T47D (cell line): ENCODE measurements around the gene AFTPH.
A peak's percentile ranks its signal among the peaks of the same experiment; 100 is the strongest.

Experiments
- DNase-seq, 2 experiments: peaks; one replicate each; pipeline versions ENCODE4 v3.0.0 to v3.0.0-alpha.2; 2011 to 2012; ENCODE audit warnings: low read depth in 1 of 2, low spot score in 1 of 2
- JUND ChIP-seq: IDR thresholded peaks from 2 replicates; pipeline ENCODE4 v1.6.1; 2012; ENCODE audit warnings: low read depth
- in situ Hi-C: cut with HindIII; loops from 2 replicates; pipeline ENCODE4 v1.10.0; 2016; ENCODE audit warnings: low sequenced_read_pairs, low pct_unique_long_range_greater_than_20kb

The AFTPH gene

DNA sequence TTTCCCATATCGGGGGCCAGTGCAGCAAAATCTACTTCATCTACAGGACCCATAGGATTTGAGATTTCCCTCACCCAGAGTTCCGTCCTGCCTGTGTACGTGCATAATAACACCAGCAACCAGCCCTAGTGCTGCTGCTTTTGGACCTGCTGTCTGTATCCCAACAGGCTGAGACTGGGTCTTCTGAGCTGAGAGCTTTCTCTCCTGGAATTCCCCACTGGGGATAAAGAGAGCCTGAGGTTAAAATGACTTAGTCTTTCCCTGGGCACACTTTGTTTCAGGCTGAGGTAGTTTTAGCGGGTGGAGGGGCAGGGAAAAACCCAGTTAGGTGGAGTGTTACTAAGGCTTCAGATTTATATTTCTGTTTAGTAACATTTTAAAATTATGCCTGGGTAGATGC, 67.1 kb downstream of the AFTPH start:
- TF ChIP-seq JUND: no peak
- in situ Hi-C loops: no loop called here
- no peak for DNase-seq

DNA sequence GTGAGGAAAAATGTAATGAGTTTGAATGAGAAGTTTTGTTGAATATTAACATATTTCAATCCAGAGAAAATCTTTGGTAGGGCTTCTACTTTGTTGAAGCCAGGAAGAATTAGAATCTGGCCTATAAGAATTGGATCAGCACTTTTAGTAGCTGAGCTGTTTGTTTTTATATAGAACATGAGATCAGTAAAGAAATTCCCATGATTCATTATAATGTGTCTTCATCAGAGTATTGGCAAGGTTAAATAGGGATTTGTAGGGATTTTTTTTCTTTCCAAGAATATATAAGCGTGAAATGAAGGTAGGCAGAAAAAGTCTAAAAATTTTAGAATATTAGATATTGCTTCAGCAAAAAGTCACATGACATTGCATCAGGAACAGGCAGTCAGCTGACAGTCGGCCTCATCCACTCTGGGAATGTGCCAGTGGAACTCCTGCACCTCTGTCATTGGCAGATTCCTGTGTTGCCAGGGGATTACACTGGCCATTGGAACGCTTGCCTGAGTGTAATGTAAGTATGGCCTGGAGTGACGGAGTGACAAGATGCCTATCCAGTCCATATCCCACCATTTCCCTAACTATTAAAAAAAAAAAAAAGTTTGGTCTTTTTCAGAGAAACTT, 69.0 kb downstream of the AFTPH start:
- in situ Hi-C loops: no loop called here
- no peak for DNase-seq
- TF ChIP-seq JUND: no peak

DNA sequence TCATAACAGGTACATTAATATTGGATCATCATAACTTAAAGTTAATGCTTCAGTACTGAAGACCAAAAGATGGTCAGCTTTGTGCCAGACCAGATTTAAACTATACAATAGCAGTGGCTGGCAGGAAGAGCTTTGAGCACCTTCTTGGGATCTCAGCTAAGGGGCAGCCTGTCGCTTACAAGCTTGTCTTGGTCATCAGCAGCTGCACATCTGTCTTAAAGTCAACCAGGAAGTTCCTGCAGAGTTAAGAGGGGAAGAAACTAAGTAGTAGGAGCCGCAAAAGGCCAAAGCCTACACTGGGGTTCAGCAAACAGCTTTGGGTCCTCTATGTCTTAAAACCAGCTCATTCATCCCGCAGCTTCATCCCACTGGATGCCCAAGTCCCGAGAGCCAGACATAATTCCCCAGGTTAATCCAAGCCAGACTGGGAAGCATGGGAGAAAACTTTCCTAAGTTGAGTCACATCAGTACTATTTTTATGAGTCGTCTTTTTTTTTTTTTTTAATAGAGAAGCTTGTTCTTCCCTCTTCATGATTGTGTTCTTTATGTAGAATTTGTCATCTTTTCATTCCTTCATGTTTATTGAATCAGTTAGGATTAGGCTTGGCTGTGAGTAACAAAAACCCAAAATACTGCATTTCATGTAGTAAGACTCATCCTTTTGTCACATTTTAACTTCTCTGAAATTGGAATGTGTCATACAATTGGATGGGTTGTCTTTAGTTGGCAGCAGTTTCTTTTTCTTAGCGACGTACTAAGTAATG, 70.3 kb downstream of the AFTPH start:
- no peak for DNase-seq
- no peak for TF ChIP-seq JUND
- in situ Hi-C loops: no loop called here

DNA sequence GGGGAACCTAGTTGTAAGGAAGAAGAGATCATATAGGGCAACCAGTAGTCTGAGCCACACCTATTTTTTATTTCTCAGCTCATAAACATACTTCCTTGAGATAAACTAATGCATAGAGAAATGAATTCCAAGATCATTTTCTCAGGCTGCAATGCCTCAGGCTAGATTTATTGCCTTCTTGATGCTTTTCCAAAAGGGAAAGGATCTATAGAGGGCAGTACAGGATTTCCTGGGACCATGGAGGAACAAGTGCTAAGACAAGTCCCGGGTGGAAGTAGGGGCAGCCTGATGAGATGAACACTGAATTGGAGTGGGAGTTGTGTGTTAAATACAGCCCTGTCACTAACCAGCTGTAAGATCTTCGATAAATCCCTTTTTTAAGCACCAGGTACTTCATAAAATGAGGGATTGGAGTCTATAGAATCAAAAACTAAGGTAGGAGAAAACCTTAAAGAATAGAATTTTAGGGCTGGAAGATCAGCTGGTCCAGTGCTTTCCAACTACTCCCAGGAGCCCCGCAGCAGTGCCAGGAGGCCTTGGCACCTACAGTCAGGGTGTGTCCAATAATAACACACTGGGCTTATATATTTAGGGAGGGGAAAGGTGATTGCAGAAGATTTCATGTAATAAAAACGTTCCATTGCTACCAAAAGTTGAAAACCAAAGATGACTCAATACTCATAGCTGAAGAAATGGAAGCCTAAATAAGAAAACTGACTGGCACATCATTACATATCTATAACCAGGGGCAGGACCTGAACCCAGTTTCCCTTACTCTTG, 71.5 kb downstream of the AFTPH start:
- TF ChIP-seq JUND: no peak
- in situ Hi-C loops: no loop called here
- peak in 1 of 2 experiments; percentile 57 for DNase-seq

DNA sequence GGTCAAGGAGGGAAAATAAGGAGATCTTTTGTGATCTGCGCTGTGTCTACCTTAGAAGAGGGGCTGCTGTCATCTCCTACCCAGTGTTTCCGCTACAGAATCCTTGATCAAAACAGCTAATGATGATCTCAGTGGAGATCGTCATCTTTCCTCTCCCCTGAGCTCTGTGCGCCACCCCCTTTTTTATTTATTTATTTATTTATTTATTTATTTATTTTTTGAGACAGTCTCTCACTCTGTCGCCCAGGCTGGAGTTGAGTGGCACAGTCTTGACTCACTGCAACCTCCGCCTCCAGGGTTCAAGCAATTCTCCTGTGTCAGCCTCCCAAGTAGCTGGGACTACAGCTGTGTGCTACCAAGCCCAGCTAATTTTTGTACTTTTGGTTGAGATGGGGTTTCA, 74.1 kb downstream of the AFTPH start:
- TF ChIP-seq JUND: no peak
- in situ Hi-C loops: no loop called here
- no peak for DNase-seq

DNA sequence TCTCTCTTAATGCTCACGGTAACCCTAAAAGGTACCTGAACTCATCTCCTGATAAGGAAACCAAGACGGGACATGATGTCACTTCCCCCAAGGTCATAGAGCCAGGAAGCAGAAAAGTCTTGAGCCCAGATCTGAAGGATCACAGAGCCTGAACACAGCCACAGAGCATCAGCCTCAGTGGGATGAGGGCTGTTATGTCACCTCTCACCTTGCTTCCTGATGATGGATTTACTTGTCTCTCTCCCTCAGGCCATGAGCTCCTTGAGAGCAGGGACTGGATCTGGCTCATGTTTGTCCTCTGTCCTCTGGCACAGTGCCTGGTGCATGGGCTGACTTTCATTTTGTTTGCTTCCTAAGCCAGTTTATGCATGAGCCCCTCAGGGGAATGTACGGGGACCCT, 75.3 kb downstream of the AFTPH start:
- in situ Hi-C loops: no loop called here
- TF ChIP-seq JUND: no peak
- DNase-seq: peak in 1 of 2 experiments; percentile 56

DNA sequence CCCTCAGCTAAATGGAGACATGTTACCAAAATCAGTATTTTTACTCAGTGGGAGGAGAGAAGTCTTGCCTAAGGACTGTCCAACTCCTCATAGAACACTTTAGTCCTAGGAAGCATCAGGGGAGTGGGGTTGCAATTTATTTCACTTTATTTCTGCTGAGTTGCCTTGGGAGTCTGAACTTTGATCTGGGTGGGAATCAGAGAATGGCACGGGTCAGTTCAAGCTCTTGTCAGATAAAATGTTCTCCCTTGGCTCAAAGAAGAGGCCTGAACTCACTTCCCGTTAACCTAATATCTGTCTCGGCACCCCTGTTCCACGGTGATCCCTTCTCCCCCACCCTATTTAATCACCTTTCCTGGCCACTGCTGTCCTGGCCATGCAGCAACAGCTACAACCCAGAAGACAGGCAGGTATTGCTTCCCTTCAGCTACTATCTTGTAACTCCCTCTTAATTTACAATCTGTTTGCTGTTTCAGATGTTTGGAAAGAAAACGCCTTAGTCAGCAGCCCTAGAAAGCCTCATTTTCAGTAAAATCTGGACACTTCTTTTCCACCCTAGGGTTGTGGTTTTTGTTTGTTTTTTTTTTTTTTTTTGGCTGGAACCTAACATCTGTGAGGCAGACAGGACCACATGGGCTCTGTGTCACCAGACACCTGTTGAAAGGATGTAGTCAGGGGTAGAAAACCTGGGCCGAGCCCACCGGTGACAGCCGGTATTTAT, 77.1 kb downstream of the AFTPH start:
- TF ChIP-seq JUND: no peak
- DNase-seq: no peak
- in situ Hi-C loops: no loop called here

DNA sequence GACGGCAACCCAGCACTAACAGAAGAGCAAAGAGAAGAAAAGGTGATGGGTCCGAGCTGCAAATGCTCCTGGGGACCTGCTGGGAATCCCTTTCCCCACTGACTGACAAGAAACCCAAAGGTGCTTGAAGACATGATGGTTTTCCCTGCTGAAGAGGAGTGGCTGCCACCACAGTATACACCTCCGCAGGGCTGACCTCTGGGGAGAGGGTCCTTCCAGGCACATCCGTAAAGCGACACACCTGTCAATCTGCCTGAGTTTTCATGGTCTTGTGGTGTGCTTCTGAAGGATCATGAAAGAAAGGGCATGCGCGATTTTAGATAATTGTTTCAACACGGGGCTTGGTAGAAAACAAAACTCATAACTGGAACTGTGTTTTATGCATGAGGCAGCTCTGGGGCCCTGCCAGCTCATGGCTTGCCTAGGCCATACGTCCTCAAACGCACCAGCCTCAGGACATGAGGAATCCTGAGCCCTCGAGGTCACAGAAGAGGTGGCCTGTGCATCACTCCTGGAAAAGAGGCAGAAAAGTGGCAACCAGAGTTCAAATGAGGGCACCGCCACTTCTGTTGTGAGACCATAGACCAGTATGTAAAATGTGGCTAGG, 77.8 kb downstream of the AFTPH start:
- no peak for TF ChIP-seq JUND
- DNase-seq: no peak
- in situ Hi-C loops: no loop called here

DNA sequence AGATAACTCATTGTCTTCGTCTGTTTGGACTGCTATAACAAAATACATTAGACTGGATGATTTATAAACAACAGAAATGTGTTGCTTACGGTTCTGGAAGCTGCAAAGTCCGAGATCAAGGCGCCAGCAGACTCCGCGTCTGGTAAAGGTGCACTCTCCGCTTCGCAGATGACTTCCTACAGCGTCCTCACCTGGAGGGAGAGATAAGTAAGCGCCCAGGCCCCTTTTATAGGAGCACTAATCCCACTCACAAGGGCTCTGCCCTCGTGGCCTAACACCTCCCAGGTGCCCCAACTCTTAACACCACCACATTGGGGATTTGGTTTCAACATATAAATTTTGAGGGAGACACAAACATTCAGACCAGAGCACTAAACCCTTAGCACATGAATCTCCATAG, 78.3 kb downstream of the AFTPH start:
- in situ Hi-C loops: no loop called here
- TF ChIP-seq JUND: no peak
- no peak for DNase-seq

DNA sequence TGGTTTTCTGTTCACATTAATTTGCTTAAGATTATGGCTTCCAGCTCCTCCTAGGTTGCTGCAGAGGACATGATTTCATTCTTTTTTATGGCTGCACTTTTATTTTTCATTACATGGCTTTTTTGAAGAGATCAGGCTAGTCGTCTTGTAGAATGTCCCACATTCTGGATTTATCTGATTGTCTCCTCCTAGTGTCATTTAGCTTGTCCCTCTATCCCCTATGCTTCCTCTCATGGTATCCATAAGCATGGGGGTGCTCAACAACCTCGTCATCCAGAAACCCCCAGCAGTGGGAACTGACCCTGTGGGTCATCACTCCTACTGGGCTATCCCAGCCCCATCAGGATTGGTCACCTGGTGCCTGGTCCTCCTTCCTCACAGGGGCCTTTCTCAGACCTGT, 80.0 kb downstream of the AFTPH start:
- in situ Hi-C loops: no loop called here
- TF ChIP-seq JUND: no peak
- no peak for DNase-seq

DNA sequence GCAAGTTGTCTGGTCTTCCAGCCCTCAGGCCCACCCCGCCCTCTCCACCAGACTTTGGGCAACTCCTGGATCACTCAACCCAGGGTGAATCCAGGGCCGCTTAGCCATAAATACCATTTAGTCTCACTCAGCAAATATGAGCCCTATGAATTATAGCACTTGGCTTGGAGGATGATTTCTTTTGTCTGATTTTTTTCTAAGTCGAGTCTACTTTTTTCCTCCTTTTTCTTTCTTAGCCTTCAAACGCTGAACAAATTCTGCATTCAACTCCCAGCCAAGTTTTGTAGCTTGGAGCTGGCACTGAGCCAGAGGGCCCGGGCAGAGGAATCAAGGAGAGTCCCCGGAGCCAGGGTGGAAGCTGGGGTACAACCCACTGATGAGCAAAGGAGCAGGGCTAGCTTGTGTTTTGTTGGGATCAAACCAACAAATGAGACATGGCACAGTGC, 80.9 kb downstream of the AFTPH start:
- DNase-seq: no peak
- in situ Hi-C loops: no loop called here
- TF ChIP-seq JUND: no peak

DNA sequence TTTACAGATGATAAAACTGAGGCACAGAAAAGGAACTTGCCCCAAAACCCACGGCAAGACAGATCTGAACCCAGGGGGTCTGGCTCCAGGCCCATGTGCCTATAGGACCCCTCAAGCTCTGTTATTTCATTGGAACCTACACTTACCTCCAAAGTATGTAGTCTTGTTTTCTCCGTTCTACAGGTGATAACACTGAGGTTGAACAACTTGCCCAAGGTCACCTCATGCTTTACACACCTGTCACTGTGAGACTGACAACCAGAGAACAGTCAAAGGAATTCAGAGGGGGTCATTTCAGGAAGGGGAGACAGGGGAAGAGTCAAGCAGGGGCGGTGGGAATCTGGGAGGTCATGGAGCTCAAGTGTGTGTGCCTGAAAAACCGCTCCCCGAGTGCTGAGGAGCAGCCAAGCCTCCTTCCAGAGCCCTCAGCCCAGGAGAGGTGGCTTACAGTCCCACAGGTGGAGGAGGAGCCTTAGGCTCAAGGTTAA, 81.9 kb downstream of the AFTPH start:
- DNase-seq: no peak
- TF ChIP-seq JUND: no peak
- in situ Hi-C loops: no loop called here
